Measurements from ENCODE around the gene CYGB.
A peak's percentile ranks its signal among the peaks of the same experiment; 100 is the strongest.
"Not testable (repeated sequence)": the region's sequence is repeated elsewhere in the genome, so short reads cannot be mapped to it uniquely, and the experiment has no call there.

Gene CYGB

DNA sequence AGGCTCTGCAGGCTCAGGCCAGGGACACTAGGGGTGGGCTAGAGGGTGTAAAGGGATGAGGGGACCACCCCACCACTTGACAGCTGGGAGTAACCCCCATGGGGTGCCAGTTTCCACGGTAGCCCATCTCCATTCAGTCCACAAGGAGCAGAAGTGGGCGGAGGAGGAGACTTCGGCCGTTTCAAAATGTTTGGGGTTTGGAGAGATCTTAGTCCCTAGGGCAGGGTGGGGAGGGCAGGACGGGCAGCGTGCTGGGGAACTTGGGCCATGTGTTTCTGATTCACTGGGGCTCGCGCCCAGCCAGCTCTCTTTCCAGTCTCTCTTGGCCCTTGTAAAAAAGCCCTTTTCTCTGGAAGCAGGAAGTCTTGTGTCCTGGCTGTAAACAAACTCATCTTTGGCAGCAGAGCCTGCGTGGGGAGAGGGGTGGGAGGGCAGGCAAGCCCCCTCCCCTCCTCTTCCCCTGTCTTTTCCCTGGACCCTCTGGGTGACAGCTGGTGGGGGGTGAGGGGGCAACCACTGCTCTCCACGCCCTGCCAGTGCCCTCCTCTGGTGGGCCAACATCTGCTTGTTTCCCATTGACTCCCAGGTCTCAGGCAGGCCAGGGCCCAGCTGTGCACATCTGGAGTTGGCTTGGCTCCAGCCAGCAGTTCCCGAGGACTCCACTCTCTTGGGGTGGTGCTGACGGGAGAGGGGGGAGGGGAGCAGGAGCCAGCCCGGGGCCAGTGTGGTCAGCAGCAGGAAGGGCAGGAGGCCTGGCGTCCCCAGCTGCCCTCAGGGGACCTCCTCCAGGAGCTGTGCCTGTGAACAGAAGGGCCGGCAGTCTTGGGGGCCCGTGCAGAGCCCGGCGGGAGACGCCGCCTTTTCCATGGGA, 8.1 kb downstream of the CYGB start:
- in situ Hi-C loops (cut with HindIII; ENCODE audit: low sequenced_read_pairs), result no loop called here
- no peak overlapping the region for H3K4me3 ChIP-seq (ENCODE audit: low read depth, low read length)
- TF ChIP-seq CTCF (IDR thresholded peaks at IDR 0.05; ENCODE audit: low read depth, low read length, missing control alignments), result no peak
- DNase-seq (ENCODE audit: low read depth), result no peak

GRCh38 chr17:76528528-76529223, 8.8 kb downstream of the CYGB start:
- in situ Hi-C loops (cut with HindIII; ENCODE audit: low sequenced_read_pairs), result no loop called here
- no peak overlapping the region for H3K4me3 ChIP-seq (ENCODE audit: low read depth, low read length)
- DNase-seq (ENCODE audit: low read depth), result no peak
- no peak for TF ChIP-seq CTCF (IDR thresholded peaks at IDR 0.05; ENCODE audit: low read depth, low read length, missing control alignments)

GRCh38 chr17:76528156-76528527, 9.4 kb downstream of the CYGB start:
- H3K4me3 ChIP-seq (ENCODE audit: low read depth, low read length), result no peak overlapping the region
- no peak for DNase-seq (ENCODE audit: low read depth)
- TF ChIP-seq CTCF (IDR thresholded peaks at IDR 0.05; ENCODE audit: low read depth, low read length, missing control alignments), result no peak
- in situ Hi-C loops (cut with HindIII; ENCODE audit: low sequenced_read_pairs), result no loop called here

DNA sequence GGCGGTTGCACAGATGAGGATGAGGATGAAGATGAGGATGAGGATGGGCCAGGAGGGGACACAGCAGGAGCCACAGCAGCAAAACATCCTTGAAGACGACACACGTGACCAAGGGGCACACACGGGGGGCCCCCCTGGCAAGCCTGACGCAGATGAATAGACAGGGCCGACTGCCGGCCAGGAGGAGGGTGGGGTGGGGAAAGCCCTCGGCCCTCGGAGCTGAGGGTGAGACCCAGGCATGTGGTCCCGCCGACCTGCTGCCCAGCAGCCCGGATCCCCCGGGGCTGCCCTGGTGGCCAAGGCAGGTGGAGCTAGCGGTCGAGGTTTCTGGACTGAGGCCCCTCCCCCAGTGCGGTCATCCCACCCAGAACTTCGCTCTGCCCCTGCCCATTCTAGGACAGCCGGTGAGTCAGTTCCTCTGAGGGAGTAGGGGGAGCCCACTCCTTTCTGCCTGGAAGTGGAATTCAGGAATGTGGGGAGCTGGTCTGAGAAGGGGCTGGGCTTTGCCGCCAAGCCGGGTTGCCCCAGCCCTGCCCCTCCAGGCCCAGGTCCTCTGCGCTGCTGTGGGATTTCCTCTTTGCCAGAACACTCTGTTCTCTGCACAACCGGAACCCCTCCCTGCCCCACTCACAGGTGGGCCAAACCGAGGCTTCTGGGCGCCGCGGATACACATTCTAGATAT, 9.9 kb downstream of the CYGB start:
- in situ Hi-C loops (cut with HindIII; ENCODE audit: low sequenced_read_pairs), result no loop called here
- H3K4me3 ChIP-seq (ENCODE audit: low read depth, low read length), result no peak overlapping the region
- peak; percentile 57 for DNase-seq (ENCODE audit: low read depth)
- TF ChIP-seq CTCF (IDR thresholded peaks at IDR 0.05; ENCODE audit: low read depth, low read length, missing control alignments), result peak; percentile 11

DNA sequence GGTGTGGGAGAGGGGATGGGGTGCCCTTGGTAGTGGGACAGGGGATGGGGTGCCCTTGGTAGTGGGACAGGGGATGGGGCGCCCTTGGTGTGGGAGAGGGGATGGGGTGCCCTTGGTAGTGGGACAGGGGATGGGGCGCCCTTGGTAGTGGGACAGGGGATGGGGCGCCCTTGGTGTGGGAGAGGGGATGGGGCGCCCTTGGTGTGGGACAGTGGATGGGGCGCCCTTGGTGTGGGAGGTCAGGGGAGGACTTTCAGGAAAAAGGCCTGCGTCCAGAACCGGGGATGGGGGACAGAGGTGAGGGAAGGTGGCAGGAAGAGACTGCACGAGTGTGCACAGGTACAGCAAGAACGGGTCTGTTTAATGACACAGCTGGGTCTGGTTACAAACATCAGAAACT, 10.5 kb downstream of the CYGB start:
- H3K4me3 ChIP-seq (ENCODE audit: low read depth, low read length); in situ Hi-C loops (cut with HindIII; ENCODE audit: low sequenced_read_pairs); DNase-seq (ENCODE audit: low read depth): not testable (repeated sequence)

GRCh38 chr17:76525513-76525833, 12.0 kb downstream of the CYGB start:
- H3K4me3 ChIP-seq (ENCODE audit: low read depth, low read length); in situ Hi-C loops (cut with HindIII; ENCODE audit: low sequenced_read_pairs): not testable (repeated sequence)

GRCh38 chr17:76524598-76525512, 12.7 kb downstream of the CYGB start:
- H3K4me3 ChIP-seq (ENCODE audit: low read depth, low read length), result no peak overlapping the region
- DNase-seq (ENCODE audit: low read depth), result no peak
- in situ Hi-C loops (cut with HindIII; ENCODE audit: low sequenced_read_pairs), result no loop called here
- no peak for TF ChIP-seq CTCF (IDR thresholded peaks at IDR 0.05; ENCODE audit: low read depth, low read length, missing control alignments)

More at GRCh38 chr17:76525513-76525833, 12.0 kb downstream of the CYGB start:
- not testable (repeated sequence) for DNase-seq (ENCODE audit: low read depth)
